ENCODE data around the gene UBE2D4. TPM values are rescaled to one million over a fixed set of nuclear protein-coding genes. Genes with fewer than 3 reads are reported as not detected.

The UBE2D4 gene
- total and polyA plus RNA-seq, 9 of the 15 experiments (the other 6 are each of a cell fraction or from before 2014, with no cell fraction given) = 3.3 to 16.2 (median 7.5) TPM

GRCh38 chr7:43954524-43955228 lies 28.4 kb downstream of the UBE2D4 start (continued):
- TF ChIP-seq REST (IDR thresholded peaks at IDR 0.05; ENCODE audit: borderline replicate concordance) (peak; percentile 52; the same call in 1 of the 2 replicates), REST (CRISPR knock-in tag; IDR thresholded peaks at IDR 0.05; ENCODE audit: low read depth) (no peak), ZFP1 (CRISPR knock-in tag; IDR thresholded peaks at IDR 0.05) (no peak), HES1 (IDR thresholded peaks at IDR 0.05; ENCODE audit: low read depth) (no peak), NR3C1 (CRISPR knock-in tag; IDR thresholded peaks at IDR 0.05) (no peak), ZNF24 (IDR thresholded peaks at IDR 0.05) (no peak), RAD21 (CRISPR knock-in tag; conservative IDR thresholded peaks at IDR 0.05 in 1 of 2, IDR thresholded peaks at IDR 0.05 in 1 of 2) (peak; percentile 33 to 74; a peak in 2 of 4 replicates), NEUROD1 (IDR thresholded peaks at IDR 0.05; ENCODE audit: borderline replicate concordance, low read depth, low read length, partially characterized antibody) (no peak), RBM14 (IDR thresholded peaks at IDR 0.05; ENCODE audit: borderline replicate concordance, insufficient read depth, low read depth, low read length) (no peak), CREM (IDR thresholded peaks at IDR 0.05; ENCODE audit: low read depth) (peak; percentile 50), BMI1 (IDR thresholded peaks at IDR 0.05; ENCODE audit: low read length) (no peak), SP1 (CRISPR knock-in tag; IDR thresholded peaks at IDR 0.05) (no peak), CUX1 (CRISPR knock-in tag; IDR thresholded peaks at IDR 0.05) (no peak), ASH1L (IDR thresholded peaks at IDR 0.05; ENCODE audit: borderline replicate concordance, low read depth, partially characterized antibody) (no peak)
